Activated T-cell treated with anti-CD3 and anti-CD28 coated beads for 1 hour (primary cell): ENCODE measurements around the gene NDUFAF3.

Experiments used
- DNase-seq: peaks from one replicate; pipeline ENCODE4 v3.0.0-alpha.2; 2020; ENCODE audit warnings: low read depth

The NDUFAF3 gene

DNA sequence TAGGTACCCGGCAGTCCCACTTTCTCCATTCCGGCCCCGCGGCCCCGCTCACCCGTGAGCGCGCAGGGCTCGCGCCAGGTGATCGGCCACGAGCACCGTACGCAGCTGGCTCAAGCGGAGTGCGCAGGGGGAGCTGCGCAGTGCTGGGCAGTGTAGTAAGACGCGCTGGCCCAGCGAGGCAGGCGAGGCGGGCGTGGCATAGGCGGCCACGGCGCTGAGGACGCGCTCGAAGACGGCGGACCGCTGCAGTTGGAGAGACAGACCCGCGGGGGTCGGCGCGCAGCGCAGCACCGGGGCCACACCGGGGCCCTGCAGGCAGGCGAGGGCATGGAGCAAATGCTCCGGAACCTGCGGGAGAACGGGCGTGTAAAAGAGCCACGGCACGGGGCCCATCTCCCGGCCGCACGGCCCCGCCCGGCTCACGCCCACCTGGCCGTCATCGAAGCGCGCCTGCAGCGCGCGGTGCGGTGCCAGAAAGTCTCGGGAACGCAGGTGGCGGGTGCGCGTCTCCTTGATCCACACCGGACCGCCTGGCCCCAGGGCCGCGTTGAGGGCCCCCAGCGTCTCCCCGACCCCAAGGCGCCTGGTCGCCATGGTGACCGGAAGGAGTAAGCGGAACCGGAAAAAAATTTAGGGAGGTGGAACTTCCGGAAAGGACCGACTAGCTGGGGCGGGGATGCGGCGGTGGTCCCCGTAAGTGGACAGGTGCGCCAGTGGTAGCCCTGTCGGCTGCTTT, 3.8 kb upstream of the NDUFAF3 start, which contains the start of gene DALRD3:
DALRD3 (minus strand) TSS at position 610 of the 736 bp plus-strand sequence; CDS start at position 594, 16 bp downstream.
- DNase-seq = peak; percentile 22

DNA sequence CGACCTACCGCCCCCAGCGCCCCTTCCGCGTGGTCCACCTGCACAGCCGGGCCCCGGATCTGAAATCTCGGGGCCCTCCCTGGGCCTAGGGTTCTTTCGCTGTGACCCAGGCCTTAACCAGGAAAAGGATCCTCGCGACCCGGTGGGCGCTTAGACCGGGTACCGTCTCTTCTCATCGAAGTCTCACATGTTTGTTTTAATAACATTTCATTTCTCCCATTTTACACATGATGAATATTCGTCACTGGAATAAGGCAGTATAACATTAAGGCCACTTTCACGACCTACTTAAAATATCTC, 3.3 kb upstream of the NDUFAF3 start:
- DNase-seq = no peak

GRCh38 chr3:49019941-49020329, 2.0 kb upstream of the NDUFAF3 start:
- DNase-seq = no peak

DNA sequence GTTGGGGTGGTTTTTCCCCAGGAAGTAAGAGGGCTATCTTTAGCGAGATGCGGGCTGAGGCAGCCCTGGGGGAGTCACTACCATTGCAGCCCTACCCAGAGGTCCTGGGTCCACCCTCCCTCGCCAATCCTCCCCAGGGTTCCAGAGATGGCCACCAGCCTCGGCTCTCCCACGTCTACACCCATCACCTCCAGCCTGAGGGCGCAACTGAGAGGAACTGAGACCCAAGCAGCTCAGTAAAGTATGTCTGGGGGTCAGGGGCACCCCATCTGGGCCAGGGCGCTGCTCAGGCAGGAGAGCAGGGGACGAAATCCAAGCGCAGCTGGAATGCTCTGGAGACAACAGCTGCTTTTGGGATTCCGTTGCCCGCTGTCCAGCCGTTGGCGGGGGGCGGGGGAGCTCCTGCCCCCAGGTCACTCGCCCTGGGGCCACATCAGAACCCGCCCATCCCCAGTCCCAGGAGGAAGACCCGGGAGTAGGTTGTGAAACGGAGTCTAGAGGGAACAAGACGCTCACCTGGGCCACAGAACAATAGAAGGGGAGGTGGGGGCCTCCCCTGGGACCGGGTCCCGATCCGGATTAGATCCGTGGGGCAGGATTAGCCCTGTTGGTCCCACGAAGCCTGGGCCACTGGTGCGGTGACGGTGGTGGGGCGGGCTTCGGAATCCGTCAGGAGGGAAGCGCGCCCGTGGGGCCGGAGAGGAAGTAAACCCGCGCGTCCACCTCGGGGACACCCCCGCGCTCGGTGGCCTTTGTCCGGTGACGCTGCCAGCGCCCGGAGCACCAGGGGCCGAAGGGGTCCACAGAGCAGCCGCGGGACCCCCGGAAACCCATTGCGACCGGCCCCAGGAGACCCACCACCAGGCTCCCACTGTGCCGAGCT, 1.4 kb upstream of the NDUFAF3 start:
- DNase-seq = no peak

DNA sequence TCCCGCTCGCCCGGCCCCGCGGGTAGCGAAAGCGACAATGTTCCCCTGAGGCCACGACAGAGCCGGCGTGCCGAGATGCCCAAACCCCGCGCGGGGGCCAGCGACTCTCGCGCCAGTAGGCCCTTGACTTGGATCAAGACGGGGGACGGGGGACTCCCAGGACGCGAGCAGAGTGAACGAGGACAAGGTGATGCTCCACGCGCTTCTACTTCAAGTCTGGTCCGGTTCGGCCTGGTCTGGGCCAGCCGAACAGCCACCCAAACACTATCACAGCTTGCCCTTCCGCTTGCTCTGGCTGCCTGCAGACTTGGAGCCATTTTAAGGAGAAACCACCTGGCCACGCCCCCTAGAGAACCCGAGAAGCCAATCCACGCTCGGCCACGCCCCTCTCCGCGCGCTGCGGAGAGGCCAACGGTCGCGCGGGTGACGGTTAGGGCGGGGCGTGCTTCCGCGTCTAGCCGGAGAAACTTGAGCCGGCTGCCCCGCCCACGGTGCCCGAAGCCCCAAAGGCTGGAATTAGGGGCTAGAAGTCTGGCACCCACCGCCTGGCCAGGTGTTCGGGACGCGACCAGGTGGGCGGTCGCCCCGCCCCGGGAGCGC, 608 bp upstream of the NDUFAF3 start:
- peak; percentile 99 for DNase-seq

DNA sequence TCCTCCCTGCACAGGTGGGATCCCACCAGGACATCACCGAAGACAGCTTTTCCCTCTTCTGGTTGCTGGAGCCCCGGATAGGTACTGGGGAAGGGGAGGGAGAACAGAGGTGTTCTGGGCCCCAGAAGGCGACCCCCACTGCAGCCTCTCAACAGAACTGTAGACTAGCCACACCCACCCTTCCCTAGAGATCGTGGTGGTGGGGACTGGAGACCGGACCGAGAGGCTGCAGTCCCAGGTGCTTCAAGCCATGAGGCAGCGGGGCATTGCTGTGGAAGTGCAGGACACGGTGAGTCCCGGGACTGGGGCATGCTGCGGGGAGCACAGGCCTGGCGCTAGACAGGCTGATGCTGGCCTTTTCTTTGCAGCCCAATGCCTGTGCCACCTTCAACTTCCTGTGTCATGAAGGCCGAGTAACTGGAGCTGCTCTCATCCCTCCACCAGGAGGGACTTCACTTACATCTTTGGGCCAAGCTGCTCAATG, 809 bp downstream of the NDUFAF3 start:
- DNase-seq = no peak

DNA sequence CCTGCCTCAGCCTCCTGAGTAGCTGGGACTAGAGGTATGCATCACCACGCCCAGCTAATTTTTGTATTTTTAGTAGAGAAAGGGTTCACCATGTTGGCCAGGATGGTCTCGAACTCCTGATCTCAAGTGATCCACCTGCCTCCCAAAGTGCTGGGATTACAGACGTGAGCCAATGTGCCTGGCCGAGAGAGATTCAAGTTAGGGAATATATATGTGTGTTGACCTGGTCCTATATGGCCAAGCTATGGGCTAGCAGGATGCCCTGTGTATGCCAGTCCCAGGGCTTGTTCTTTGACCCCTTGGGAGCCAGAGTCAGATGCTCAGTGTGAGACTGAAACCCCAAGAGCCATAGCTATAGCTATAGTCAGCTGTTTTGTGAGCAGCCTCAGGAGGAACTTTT, 1.9 kb downstream of the NDUFAF3 start:
- DNase-seq = no peak

DNA sequence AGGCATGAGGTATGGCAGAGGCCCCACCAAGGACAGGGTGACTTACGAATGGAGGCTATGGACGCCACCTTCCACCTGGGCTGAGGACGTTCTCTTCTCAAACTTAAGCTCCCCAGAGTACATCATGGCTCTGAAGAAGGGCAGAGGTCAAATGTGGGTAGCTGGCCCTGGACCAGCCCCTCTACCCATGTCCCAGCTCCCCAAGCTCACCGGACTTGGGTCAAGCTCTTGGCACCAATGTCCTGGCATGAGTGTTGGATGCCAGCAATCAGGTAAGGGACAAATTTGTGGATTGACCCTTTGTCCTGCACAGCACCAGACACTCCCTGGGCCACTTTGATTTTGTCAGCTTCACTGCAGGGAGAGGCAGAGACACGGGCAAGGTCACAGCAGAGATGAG, 2.5 kb downstream of the NDUFAF3 start:
- no peak for DNase-seq

- DNase-seq = no peak
Observed at GRCh38 chr3:49025005-49025792, 3.3 kb downstream of the NDUFAF3 start.

GRCh38 chr3:49025793-49026520, 4.0 kb downstream of the NDUFAF3 start:
- DNase-seq = no peak

GRCh38 chr3:49026536-49026935, 4.6 kb downstream of the NDUFAF3 start:
- no peak for DNase-seq

DNA sequence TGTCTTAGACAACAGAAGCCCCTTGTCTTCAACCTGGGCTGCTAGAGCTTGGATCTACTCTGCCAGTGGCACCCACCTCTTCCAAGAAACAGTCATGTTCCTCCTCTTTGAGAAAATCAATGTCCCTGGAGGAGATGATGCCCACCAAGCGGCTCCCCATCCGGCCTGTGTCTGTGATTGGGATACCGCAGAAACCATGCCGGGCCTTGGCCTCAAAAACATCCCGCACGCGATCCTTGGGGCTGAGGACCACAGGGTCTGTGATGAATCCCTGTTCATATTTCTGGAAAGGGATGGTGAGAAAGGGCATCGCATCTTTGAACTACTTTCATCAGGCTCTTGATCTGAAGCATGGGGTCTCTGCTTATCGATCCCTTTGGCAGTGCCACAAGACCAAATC, 5.7 kb downstream of the NDUFAF3 start:
- no peak for DNase-seq

DNA sequence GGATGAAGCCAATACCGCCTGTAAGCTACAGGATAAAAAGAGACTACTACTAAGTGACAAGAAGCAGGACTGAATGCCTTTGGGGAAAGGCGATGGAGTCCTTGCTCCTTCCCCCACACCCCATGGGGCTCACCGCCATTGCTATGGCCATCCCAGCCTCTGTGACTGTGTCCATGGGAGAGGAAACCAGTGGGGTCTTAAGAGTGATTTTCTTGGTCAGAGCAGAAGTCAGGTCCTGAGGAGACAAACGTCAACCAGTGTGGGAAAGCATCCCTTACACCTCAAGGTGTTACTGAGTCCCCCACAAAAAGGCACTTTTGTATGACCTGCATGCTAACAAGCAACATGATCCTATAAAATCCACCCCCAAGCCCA, 6.4 kb downstream of the NDUFAF3 start:
- DNase-seq = no peak

DNA sequence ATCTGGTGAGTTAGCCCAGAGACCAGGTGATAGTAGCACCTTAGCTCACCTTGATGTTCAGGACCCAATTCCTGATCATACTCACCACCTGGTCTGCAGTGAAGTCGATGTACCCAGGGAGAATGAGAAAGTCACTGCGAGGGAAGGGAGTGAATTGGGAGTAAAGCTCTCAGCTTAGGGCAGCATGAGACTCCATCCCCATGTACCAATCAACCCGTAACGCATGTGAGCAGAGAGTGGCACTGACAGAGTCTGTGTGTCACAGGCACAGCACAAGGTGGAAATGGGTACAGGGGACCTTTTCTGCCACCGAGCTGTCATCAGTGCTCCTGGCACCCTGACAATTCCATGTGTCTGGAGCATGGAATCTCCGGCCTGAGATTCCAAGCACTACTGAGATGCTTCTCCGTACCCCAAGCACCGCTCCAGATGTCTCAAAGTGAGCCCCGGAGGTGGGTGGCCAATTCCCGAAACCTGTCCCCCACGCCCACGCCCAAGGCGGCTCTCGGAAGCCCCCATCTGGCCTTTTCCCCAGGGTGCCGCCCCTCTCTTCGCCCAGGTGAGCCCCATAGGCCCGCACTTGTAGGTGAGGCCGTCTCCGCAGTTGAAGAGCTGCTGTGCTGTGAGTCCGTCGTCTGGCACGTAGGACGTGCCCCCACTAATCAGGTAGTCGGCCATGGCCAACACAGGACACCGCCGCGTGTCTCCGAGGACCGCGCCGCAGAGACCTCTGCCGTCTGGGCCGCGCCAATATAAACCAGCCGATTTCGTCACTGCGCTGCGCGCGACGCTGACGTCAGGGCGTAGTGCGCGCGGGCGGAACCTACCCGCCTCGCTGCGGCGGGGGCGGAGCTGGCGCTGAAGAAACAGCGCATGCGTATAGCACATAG, 7.0 kb downstream of the NDUFAF3 start, which contains the start of gene IMPDH2:
IMPDH2 (minus strand) TSS at position 726 of the 890 bp plus-strand sequence; CDS start at position 678, 48 bp downstream.
- peak; percentile 87 for DNase-seq

DNA sequence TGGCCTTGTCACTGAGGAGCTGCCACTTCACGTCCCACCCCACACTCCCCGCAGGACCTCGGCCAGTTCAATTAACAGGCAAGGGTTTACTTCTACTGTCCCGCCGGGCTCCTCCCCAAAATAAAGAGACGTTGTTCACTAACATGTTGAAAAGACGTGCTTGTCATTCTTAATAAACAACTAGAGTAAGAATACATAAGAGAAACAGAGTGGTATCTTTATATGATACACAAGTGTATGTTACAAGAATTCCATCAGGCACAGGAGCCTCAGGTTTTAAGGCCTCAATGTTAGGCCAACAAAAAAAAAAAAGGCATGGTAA, 7.6 kb downstream of the NDUFAF3 start:
- DNase-seq = no peak

DNA sequence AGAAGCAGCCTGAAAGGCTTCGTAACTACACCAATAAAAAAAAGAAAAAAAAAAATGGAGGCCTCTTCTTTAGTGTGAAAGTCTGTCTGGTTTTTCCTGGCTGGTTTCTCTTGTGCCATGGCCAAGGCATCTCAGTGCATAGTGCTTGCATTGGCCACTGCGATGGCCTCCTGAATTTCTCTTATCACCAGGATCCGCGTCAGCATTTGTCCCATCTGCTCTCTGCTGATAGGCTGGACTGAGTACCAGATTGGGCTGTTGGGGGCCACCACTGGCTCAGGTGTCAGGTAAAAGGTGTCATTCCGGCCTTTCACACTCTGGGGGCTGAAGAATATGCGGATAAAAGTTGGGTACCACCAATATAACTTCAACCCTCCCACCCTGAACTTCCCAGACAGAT, 8.4 kb downstream of the NDUFAF3 start:
- DNase-seq = no peak

DNA sequence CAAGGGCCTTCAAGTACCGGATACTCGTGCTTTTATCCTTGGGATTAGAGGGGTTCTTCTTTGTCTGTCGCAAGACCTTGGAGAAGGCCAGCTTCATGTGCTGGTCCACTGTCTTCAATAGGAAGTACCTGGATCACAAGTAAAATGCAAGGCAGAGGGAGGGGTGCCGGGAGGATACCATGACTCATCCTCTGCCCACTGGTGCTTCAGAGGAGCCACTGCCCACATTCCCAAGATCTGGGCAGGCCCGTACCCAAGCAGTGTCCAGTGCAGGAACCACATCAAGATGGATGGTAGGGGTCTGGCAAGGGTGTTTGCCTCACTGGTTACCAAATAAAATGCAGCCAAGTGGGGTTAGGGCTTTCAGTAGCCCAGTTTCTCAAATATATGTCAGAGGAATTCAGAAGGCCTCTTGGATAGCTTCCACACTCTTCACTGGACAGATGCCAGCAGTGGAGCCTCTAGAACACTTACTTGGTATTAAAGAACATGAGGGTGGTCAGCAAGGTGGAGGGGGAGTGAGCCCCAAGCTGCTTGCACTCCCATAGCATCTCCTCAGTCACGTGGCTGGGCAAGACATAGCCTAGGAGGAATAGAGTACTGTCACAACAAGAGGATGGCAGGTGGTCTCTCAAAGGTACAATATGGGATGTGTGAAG, 10.9 kb downstream of the NDUFAF3 start:
- DNase-seq = no peak

GRCh38 chr3:49034650-49035049, 12.7 kb downstream of the NDUFAF3 start:
- DNase-seq = no peak

- DNase-seq = no peak
Observed at GRCh38 chr3:49035281-49035680, 13.4 kb downstream of the NDUFAF3 start.

DNA sequence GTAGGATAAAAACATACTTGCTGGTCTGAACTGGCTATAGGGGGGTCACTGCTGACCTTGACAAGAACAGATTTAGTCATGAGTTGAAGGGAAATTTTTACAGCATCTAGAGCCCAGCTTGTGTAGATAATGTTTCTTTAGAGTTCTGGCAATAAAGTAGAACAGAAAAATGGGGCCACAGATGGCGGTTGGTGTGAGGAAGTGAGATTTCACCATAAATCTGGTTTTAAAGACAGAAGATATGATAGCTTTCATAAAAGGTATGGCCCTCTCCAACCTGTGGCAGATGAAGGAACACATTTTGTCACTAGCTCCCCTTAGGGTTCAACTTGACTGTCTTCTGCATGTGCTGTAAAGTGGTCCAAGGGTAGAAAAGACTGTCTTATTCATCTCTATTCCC, 31.6 kb downstream of the NDUFAF3 start:
- no peak for DNase-seq
